Measurements from ENCODE around the gene COX4I1. TPM values are rescaled to one million over a fixed set of nuclear protein-coding genes. Genes with fewer than 3 reads are reported as not detected.
"Not testable (repeated sequence)": the region's sequence is repeated elsewhere in the genome, so short reads cannot be mapped to it uniquely, and the experiment has no call there.

Gene COX4I1
- total RNA-seq, 2 donors from 2014 or later: 273 to 322 TPM

GRCh38 chr16:85835227-85835751, 35.8 kb downstream of the COX4I1 start:
- intact Hi-C loops (cut with DNase I): no loop called here
- peak; percentile 63 for DNase-seq (ENCODE audit: low spot score)

- intact Hi-C loops (cut with DNase I): no loop called here
- DNase-seq (ENCODE audit: low spot score): peak; percentile 67
These were observed 36.6 kb downstream of the COX4I1 start for GRCh38 chr16:85835956-85836705.

GRCh38 chr16:85836706-85837582, 37.4 kb downstream of the COX4I1 start:
- peak; percentile 79 for DNase-seq (ENCODE audit: low spot score)
- intact Hi-C loops (cut with DNase I): no loop called here

- DNase-seq (ENCODE audit: low spot score): peak; percentile 15
- intact Hi-C loops (cut with DNase I): not testable (repeated sequence)
These were observed 38.2 kb downstream of the COX4I1 start for GRCh38 chr16:85837654-85838053.

- intact Hi-C loops (cut with DNase I): no loop called here
- DNase-seq (ENCODE audit: low spot score): peak; percentile 57
These were observed 38.9 kb downstream of the COX4I1 start for GRCh38 chr16:85838381-85838780.

- peak; percentile 64 for DNase-seq (ENCODE audit: low spot score)
These were observed 39.5 kb downstream of the COX4I1 start for GRCh38 chr16:85838876-85839585.

GRCh38 chr16:85839681-85840240, 40.3 kb downstream of the COX4I1 start:
- DNase-seq (ENCODE audit: low spot score): peak; percentile 80
- intact Hi-C loops (cut with DNase I): no loop called here

More at GRCh38 chr16:85838876-85839585, 39.5 kb downstream of the COX4I1 start:
- intact Hi-C loops (cut with DNase I): no loop called here

GRCh38 chr16:85840395-85840794, 40.9 kb downstream of the COX4I1 start:
- peak; percentile 55 for DNase-seq (ENCODE audit: low spot score)
- intact Hi-C loops (cut with DNase I): no loop called here

GRCh38 chr16:85840801-85841200, 41.3 kb downstream of the COX4I1 start:
- DNase-seq (ENCODE audit: low spot score): no peak
- intact Hi-C loops (cut with DNase I): no loop called here

- peak; percentile 29 for DNase-seq (ENCODE audit: low spot score)
- intact Hi-C loops (cut with DNase I): no loop called here
These were observed 42.9 kb downstream of the COX4I1 start for GRCh38 chr16:85842435-85842834.

- peak; percentile 43 for DNase-seq (ENCODE audit: low spot score)
These were observed 43.4 kb downstream of the COX4I1 start for GRCh38 chr16:85842848-85843247.

GRCh38 chr16:85843471-85844168, 44.1 kb downstream of the COX4I1 start:
- DNase-seq (ENCODE audit: low spot score): peak; percentile 38
- intact Hi-C loops (cut with DNase I): no loop called here

More at GRCh38 chr16:85842848-85843247, 43.4 kb downstream of the COX4I1 start:
- intact Hi-C loops (cut with DNase I): no loop called here

GRCh38 chr16:85844169-85844481, 44.6 kb downstream of the COX4I1 start:
- intact Hi-C loops (cut with DNase I): no loop called here

GRCh38 chr16:85844786-85845185, 45.3 kb downstream of the COX4I1 start:
- no peak for DNase-seq (ENCODE audit: low spot score)
- intact Hi-C loops (cut with DNase I): loop anchor here in 1 of 2 donors (5.0 kb wide), 1 partner anchor 558 kb away; no protein-coding TSS in a partner anchor

More at GRCh38 chr16:85844169-85844481, 44.6 kb downstream of the COX4I1 start:
- DNase-seq (ENCODE audit: low spot score): no peak

GRCh38 chr16:85845266-85845665, 45.8 kb downstream of the COX4I1 start:
- intact Hi-C loops (cut with DNase I): loop anchor here in 1 of 2 donors (5.0 kb wide), 1 partner anchor 557 kb away; no protein-coding TSS in a partner anchor
- DNase-seq (ENCODE audit: low spot score): peak; percentile 68

- intact Hi-C loops (cut with DNase I): loop anchor here in 1 of 2 donors (5.0 kb wide), 1 partner anchor 556 kb away; no protein-coding TSS in a partner anchor
- DNase-seq (ENCODE audit: low spot score): peak; percentile 35
These were observed 47.0 kb downstream of the COX4I1 start for GRCh38 chr16:85846461-85846860.

- DNase-seq (ENCODE audit: low spot score): peak; percentile 56
- intact Hi-C loops (cut with DNase I): loop anchor here in 1 of 2 donors (5.0 kb wide), 1 partner anchor 555 kb away; no protein-coding TSS in a partner anchor
These were observed 47.5 kb downstream of the COX4I1 start for GRCh38 chr16:85847036-85847435.

Measured in posterior vena cava (tissue), 2 donors.